GM18907 (cell line): Measurements from ENCODE around the gene COMP.
"Not testable (repeated sequence)": the region's sequence is repeated elsewhere in the genome, so short reads cannot be mapped to it uniquely, and the experiment has no call there.

Experiments
- ATAC-seq: cut with Tn5 transposase; IDR thresholded peaks from one replicate; pipeline ENCODE4 v1.9.1; 2021; ENCODE audit warnings: mild to moderate bottlenecking, moderate library complexity; ENCODE audit not compliant: unreplicated experiment

Gene COMP

GRCh38 chr19:18733762-18734332 is 57.3 kb downstream of the COMP start:
- ATAC-seq, result not testable (repeated sequence)

GRCh38 chr19:18733196-18733647 is 57.9 kb downstream of the COMP start:
- no peak for ATAC-seq
